DOHH2 (cell line): Measurements from ENCODE around the gene RAPGEF5.

Experiments
- H3F3A ChIP-seq: fragments of 200-600 bp; sonication (generic), shearing (Covaris generic); 2 replicates; pipeline ENCODE4 v1.6.0; 2016; ENCODE audit warnings: antibody characterized with exemption, mild to moderate bottlenecking; ENCODE audit not compliant: control insufficient read depth, insufficient read depth
- H3K27ac ChIP-seq: fragments of 200-600 bp; sonication (generic); 2 replicates; pipeline ENCODE4 v1.5.1; 2014; ENCODE audit warnings: low read depth, mild to moderate bottlenecking, low read length, moderate library complexity
- H3K27me3 ChIP-seq: fragments of 200-600 bp; sonication (generic); 2 replicates; pipeline ENCODE4 v1.6.1; 2014; ENCODE audit warnings: mild to moderate bottlenecking, low read length, mixed read lengths; ENCODE audit not compliant: control insufficient read depth
- H3K36me3 ChIP-seq: fragments of 200-600 bp; sonication (generic); 2 replicates; pipeline ENCODE4 v1.6.1; 2014; ENCODE audit warnings: mild to moderate bottlenecking, low read length, moderate library complexity, mixed read lengths; ENCODE audit not compliant: control insufficient read depth
- H3K4me1 ChIP-seq: fragments of 200-600 bp; sonication (generic); 2 replicates; pipeline ENCODE4 v1.6.1; 2014; ENCODE audit warnings: mild to moderate bottlenecking, low read length, mixed read lengths; ENCODE audit not compliant: control insufficient read depth
- H3K4me2 ChIP-seq: fragments of 200-600 bp; sonication (generic); 2 replicates; pipeline ENCODE4 v1.6.0; 2014; ENCODE audit warnings: mild to moderate bottlenecking, low read length, moderate library complexity
- H3K4me3 ChIP-seq: fragments of 200-600 bp; sonication (generic); 2 replicates; pipeline ENCODE4 v1.5.1; 2014; ENCODE audit warnings: mild to moderate bottlenecking, low read length, mixed read lengths
- H3K79me2 ChIP-seq: fragments of 200-600 bp; sonication (generic); 2 replicates; pipeline ENCODE4 v1.6.1; 2014; ENCODE audit warnings: mild to moderate bottlenecking, low read length, mixed read lengths; ENCODE audit not compliant: control insufficient read depth
- H3K9me2 ChIP-seq: fragments of 200-600 bp; sonication (generic); replicated peaks from 2 replicates; pipeline ENCODE4 v1.6.1; 2014; ENCODE audit warnings: mild to moderate bottlenecking, low read length, mixed read lengths; ENCODE audit not compliant: control insufficient read depth
- H3K9me3 ChIP-seq: fragments of 200-600 bp; sonication (generic); 2 replicates; pipeline ENCODE4 v1.6.1; 2014; ENCODE audit warnings: antibody characterized with exemption, low read length, mixed read lengths; ENCODE audit not compliant: control insufficient read depth, insufficient read depth
- H4K20me1 ChIP-seq: fragments of 200-600 bp; sonication (generic); 2 replicates; pipeline ENCODE4 v1.6.0; 2014; ENCODE audit warnings: low read depth, mild to moderate bottlenecking, antibody characterized with exemption, low read length, moderate library complexity; ENCODE audit not compliant: control insufficient read depth, insufficient read depth
- EZH2phosphoT487 ChIP-seq: fragments of 200-600 bp; sonication (generic); IDR thresholded peaks from 2 replicates; pipeline ENCODE4 v1.6.1; 2017; ENCODE audit warnings: borderline replicate concordance, mild to moderate bottlenecking, antibody characterized with exemption, low read length, moderate library complexity, mixed read lengths
- TF ChIP-seq, protein P1 (sequence below): fragments of 200-600 bp; sonication (generic); IDR thresholded peaks from one replicate; pipeline ENCODE4 v1.5.1; 2014; ENCODE audit warnings: antibody characterized with exemption, mild to moderate bottlenecking, low read depth, low read length; ENCODE audit not compliant: poor library complexity, severe bottlenecking

The RAPGEF5 gene

DNA sequence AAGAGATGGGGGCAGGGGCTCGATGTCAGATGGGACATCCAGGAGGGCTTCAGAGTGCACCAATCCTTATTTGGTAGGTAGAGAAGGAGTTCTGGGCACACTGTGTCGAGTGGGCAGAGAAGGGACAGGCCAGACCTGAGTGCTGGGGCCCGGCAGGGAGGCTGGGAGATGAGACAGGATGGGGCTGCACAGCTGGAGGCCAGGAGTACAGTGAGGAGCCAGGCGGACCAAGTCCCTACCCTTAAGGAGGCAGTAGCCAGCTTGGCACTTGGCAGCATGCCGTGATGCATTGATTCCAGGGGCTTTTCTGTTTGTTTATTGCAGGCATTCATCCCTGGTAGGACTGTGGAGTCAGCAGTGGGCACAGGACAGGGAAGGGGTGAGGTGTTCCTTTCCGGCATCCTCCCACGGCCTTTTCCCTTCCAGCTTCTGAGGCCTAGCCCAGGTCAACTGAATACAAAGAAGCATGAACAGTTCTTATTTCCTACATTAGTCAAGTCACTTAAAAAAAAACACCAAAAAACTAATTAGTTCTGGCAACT lies 242.4 kb downstream of the RAPGEF5 start:
- peaks cover 4% of the 10 kb centered on the region; the same call in 1 of the 2 replicates for H4K20me1 ChIP-seq
- no peaks in the 10 kb centered on the region for H3K79me2 ChIP-seq
- H3K36me3 ChIP-seq = peaks cover 51% of the 10 kb centered on the region
- H3K4me3 ChIP-seq = no peak overlapping the region
- no peaks in the 10 kb centered on the region for H3K9me3 ChIP-seq
- peaks cover 17% of the 10 kb centered on the region; the same call in 1 of the 2 replicates for H3K4me1 ChIP-seq
- no peak overlapping the region for H3K4me2 ChIP-seq
- no peaks in the 10 kb centered on the region for H3K27me3 ChIP-seq
- TF ChIP-seq, protein P1, sequence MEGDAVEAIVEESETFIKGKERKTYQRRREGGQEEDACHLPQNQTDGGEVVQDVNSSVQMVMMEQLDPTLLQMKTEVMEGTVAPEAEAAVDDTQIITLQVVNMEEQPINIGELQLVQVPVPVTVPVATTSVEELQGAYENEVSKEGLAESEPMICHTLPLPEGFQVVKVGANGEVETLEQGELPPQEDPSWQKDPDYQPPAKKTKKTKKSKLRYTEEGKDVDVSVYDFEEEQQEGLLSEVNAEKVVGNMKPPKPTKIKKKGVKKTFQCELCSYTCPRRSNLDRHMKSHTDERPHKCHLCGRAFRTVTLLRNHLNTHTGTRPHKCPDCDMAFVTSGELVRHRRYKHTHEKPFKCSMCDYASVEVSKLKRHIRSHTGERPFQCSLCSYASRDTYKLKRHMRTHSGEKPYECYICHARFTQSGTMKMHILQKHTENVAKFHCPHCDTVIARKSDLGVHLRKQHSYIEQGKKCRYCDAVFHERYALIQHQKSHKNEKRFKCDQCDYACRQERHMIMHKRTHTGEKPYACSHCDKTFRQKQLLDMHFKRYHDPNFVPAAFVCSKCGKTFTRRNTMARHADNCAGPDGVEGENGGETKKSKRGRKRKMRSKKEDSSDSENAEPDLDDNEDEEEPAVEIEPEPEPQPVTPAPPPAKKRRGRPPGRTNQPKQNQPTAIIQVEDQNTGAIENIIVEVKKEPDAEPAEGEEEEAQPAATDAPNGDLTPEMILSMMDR = no peak
- H3F3A ChIP-seq = peaks cover 70% of the 10 kb centered on the region
- no peaks in the 10 kb centered on the region for H3K9me2 ChIP-seq
- no peak overlapping the region for H3K27ac ChIP-seq

DNA sequence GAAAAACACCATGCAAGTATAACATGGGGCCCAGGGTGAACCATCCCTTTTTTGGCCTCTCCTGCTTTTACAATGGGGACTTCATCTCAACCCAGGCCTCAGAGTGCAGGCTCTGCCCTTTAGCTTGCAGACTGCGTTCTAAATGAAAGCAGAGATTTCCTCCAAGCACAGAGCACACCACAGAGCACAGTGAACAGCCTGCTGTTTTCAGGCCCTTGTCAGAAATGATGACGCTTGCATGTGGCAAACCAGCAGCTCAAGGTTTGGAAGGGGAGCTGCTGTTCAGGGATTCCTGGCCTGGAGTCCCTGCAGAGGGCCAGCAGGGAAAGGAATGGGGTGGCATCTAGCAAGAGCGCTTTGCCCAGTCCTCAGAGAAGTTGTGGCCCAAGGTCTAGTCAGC lies 243.9 kb downstream of the RAPGEF5 start:
- TF ChIP-seq EZH2phosphoT487 = no peak
- TF ChIP-seq, protein P1 = no peak
- no peaks in the 10 kb centered on the region for H3K79me2 ChIP-seq
- peaks cover 47% of the 10 kb centered on the region for H3K36me3 ChIP-seq
- H3K4me3 ChIP-seq = no peak overlapping the region
- H3K4me2 ChIP-seq = no peak overlapping the region
- no peak overlapping the region for H3K27ac ChIP-seq
- H4K20me1 ChIP-seq = peaks cover 4% of the 10 kb centered on the region; the same call in 1 of the 2 replicates
- peaks cover 17% of the 10 kb centered on the region; the same call in 1 of the 2 replicates for H3K4me1 ChIP-seq
- H3F3A ChIP-seq = peaks cover 60% of the 10 kb centered on the region
- H3K27me3 ChIP-seq = no peaks in the 10 kb centered on the region
- no peaks in the 10 kb centered on the region for H3K9me3 ChIP-seq
- no peaks in the 10 kb centered on the region for H3K9me2 ChIP-seq

DNA sequence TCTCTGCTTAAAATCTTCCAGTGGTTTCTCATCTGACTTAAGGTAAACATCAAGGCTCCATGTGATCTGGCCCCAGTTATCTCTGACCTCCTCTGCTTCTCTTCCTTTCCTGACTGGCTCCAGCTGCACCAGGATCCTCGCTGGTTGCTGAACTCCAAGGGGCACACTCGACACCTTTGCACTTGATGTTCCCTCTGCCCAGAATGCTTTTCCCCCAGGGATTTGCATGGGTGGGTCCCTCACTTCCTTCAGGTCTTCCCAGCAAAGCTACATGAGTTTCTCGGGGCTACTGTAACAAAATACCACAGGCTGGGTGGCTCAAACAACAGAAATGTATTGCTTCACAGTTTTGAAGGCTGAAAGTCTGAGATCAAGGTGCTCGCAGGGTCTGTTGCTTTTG lies 245.3 kb downstream of the RAPGEF5 start:
- peaks cover 4% of the 10 kb centered on the region; the same call in 1 of the 2 replicates for H4K20me1 ChIP-seq
- H3K79me2 ChIP-seq = no peaks in the 10 kb centered on the region
- H3K4me3 ChIP-seq = no peak overlapping the region
- peaks cover 17% of the 10 kb centered on the region; the same call in 1 of the 2 replicates for H3K4me1 ChIP-seq
- peaks cover 33% of the 10 kb centered on the region for H3K36me3 ChIP-seq
- H3K9me3 ChIP-seq = no peaks in the 10 kb centered on the region
- H3K4me2 ChIP-seq = no peak overlapping the region
- TF ChIP-seq, protein P1 = no peak
- TF ChIP-seq EZH2phosphoT487 = no peak
- peaks cover 53% of the 10 kb centered on the region for H3F3A ChIP-seq
- H3K9me2 ChIP-seq = no peaks in the 10 kb centered on the region
- H3K27ac ChIP-seq = no peak overlapping the region
- no peaks in the 10 kb centered on the region for H3K27me3 ChIP-seq
